Uterus (tissue), 2 donors: ENCODE data around the gene VARS2.

Experiments used
- POLR2A ChIP-seq, 2 donors: fragments of 450-650 bp; IDR thresholded peaks; one replicate each; pipeline ENCODE4 v1.6.1; 2016; ENCODE audit warnings: antibody characterized with exemption in 2 of 2, mild to moderate bottlenecking in 1 of 2, moderate library complexity in 1 of 2
- TF ChIP-seq, protein P1 (sequence below), 4 experiments: fragments of 200-600 bp in 2 of 4; fragments of 450-650 bp in 2 of 4; sonication (generic) in 2 of 4; IDR thresholded peaks; one replicate each; pipeline ENCODE4 v1.5.1; 2016 to 2019; ENCODE audit warnings: antibody characterized with exemption in 4 of 4, mild to moderate bottlenecking in 2 of 4, moderate library complexity in 1 of 4

DNA sequence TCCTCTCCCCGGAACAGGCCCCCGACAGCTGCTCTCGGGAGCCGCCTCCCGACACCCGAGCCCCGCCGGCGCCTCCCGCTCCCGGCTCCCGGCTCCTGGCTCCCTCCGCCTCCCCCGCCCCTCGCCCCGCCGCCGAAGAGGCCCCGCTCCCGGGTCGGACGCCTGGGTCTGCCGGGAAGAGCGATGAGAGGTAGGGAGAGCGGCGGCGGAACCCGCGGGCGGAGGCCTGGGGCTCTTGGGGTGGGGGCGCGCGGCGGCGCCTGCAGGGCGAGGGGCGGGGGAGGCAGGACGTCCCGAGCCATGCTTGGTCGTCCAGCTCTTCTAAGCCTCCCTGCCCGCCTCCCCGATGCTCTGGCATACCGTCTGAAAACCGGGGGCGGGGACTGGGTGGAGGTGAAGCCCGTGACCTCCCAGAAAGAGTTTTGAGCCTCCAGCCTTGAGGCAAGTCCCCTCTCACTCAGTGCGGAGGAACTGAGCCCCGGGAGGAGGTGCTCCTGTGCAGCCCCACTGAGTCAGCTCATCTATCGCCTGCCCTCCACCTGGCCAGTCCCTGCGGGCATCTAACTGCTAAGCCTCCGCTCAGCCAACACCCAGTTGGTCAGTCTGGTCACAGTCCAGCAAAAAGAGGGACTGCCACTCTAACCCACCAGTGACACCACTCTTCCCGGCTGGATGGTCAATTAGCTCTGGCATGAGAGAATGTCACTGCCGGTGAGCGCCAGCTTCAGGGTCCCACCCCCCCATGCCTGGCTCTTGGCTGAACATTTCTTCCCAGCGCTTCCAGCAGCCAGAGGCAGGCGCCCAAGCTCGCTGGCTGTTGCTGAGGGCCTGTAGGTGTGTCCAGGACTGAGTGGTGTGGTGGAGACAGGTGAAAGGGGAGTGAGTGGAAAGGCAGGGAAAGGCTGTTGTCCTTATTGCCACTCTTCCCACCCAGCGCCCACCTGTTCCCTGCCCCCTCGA is 29.2 kb upstream of the VARS2 start:
- TF ChIP-seq, protein P1, sequence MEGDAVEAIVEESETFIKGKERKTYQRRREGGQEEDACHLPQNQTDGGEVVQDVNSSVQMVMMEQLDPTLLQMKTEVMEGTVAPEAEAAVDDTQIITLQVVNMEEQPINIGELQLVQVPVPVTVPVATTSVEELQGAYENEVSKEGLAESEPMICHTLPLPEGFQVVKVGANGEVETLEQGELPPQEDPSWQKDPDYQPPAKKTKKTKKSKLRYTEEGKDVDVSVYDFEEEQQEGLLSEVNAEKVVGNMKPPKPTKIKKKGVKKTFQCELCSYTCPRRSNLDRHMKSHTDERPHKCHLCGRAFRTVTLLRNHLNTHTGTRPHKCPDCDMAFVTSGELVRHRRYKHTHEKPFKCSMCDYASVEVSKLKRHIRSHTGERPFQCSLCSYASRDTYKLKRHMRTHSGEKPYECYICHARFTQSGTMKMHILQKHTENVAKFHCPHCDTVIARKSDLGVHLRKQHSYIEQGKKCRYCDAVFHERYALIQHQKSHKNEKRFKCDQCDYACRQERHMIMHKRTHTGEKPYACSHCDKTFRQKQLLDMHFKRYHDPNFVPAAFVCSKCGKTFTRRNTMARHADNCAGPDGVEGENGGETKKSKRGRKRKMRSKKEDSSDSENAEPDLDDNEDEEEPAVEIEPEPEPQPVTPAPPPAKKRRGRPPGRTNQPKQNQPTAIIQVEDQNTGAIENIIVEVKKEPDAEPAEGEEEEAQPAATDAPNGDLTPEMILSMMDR (IDR thresholded peaks at IDR 0.05) = no peak
- no peak for TF ChIP-seq POLR2A (IDR thresholded peaks at IDR 0.05)
